Epithelial cell of prostate (primary cell): ENCODE results near the gene HMMR.
"Not testable (repeated sequence)": the region's sequence is repeated elsewhere in the genome, so short reads cannot be mapped to it uniquely, and the experiment has no call there.

ENCODE experiments used
- DNase-seq: peaks from one replicate; pipeline ENCODE4 v3.0.0-alpha.2; 2011; ENCODE audit warnings: low read depth, low spot score
- H3K27ac ChIP-seq: fragments of 450-650 bp; 2 replicates; pipeline ENCODE4 v1.5.1; 2017; ENCODE audit warnings: mild to moderate bottlenecking

The HMMR gene

DNA sequence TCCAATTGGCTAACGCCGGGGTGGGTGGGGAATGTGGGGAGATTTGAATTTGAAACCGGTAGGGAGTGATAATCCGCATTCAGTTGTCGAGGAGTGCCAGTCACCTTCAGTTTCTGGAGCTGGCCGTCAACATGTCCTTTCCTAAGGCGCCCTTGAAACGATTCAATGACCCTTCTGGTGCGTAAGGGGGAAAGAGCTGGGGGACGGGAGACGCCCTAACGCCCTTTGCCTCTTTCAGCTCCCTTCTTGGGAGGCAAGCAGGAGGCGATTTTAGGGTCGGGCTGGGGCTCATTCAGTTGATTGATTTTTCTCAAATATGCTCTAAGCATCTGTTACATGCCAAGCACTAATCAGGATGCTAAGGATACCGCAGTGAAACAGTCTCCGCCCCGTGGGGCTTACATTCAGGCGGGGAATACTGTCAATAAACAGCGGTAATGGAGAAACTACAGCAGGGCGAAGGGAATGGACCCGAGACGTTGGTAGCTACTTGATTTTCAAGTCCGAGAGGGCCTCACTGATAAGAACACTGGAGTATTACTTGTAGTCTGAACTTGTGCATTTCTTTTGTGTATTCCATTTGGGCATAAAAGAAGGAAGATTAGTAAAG is at the start of gene HMMR:
HMMR (plus strand) TSS at position 71 of the 610 bp plus-strand sequence; CDS start at position 132, 61 bp downstream.
- peak within 1 kb of the TSS; percentile 90 for H3K27ac ChIP-seq
- DNase-seq = no peak

DNA sequence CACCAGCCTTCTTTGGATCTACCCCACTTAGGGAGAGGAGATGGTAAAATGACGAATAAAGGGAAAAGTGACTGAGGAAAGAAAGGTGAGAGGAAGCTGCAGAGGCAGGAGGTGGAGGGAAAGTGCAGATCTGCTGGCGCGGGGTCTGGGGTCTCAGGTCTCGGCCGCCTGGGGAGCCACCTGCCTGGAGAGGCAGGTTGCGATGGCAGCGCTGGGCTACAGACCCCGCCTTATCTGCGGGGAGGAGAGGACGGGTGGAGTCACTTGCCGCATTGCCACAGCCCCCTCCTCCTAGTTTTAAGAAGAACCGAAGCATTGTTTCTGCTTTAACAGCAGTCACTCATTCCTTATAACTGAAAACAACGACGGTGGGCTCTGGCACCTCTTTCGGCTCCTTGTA is 44.8 kb upstream of the HMMR start:
- H3K27ac ChIP-seq, DNase-seq: not testable (repeated sequence)

DNA sequence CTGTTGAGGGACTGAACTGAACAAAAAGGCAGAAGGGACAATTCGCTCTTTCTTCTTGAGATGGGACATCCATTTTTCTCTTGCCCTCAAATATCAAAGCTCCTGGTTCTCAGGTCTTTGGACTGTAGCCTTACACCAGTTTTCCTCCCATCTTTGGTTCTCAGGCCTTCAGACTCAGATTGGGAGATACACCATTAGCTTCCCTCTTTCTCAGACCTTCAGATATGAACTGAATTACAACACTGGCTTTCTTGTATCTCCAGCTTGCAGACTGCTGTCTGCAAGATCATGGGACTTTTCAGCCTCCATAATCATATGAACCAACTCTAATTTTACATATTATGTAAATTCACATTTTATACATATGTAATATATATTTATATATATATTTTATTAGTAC is 35.6 kb upstream of the HMMR start:
- no peak overlapping the region for H3K27ac ChIP-seq
- DNase-seq = no peak

GRCh38 chr5:163426128-163426527 is 34.3 kb upstream of the HMMR start:
- not testable (repeated sequence) for H3K27ac ChIP-seq, DNase-seq

DNA sequence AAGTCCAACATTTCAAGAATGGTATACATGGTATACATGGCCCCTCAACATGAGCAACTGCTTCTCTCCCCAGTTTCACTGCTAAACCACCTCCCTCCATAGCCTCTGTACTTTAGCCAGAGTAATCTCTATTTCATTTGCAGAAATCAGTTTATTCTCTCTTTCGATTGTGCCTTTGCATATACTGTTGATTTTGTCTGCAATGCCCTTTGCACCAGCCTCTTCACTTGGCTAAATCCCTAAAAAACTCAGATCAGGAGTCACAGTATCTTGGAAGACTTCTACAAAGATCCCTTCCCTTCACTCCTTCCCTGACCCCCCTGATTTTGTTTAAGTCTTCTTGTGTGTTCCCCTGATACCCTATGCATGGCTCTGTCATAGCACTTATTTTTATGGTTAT is 27.9 kb upstream of the HMMR start:
- no peak for DNase-seq
- H3K27ac ChIP-seq = no peak overlapping the region

DNA sequence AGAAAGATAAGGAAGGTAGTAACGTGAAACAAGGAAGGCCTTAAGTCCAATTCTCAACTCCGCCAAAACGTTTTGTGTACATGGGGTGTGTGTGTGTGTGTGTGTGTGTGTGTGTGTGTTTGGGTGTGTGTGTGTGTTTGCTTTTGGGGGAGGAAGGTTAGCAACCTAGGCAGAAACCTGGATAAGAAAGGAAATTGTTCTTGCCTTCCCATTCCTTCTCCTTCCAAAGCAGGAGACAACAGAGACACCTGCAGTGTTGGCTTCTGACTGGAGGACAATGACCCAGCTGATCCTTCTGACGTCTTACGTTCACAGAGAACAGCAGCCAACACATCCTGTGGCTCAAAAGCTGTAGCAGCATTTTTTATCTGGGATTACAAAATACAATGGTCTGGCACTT is 27.2 kb upstream of the HMMR start:
- H3K27ac ChIP-seq = no peak overlapping the region
- no peak for DNase-seq

DNA sequence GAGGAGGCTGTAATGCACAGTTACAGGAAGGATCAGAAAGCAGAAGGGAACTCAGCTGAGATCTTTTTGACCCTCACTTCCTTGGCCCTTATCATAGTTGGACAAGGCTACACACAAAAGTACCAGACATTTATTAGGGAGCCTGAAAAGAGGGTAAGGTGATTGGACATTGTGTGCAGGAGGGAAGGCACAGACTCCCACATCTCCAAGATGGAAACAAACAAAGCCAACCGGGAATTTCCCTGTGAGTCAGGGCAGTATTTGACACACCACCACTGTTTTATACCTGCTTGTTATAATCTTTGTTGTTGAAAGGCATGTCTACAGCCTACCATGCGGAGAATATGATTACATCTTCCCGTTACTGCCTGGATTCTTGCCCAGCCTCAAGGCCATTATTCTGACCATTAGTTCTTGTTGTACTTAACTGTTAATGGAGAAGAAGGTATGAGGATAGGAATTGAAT is 26.0 kb upstream of the HMMR start:
- H3K27ac ChIP-seq = no peak overlapping the region
- peak; percentile 64 for DNase-seq

- no peak for DNase-seq
- H3K27ac ChIP-seq = peak overlapping the region; percentile 92
Observed at GRCh38 chr5:163436515-163436914, 23.9 kb upstream of the HMMR start.

DNA sequence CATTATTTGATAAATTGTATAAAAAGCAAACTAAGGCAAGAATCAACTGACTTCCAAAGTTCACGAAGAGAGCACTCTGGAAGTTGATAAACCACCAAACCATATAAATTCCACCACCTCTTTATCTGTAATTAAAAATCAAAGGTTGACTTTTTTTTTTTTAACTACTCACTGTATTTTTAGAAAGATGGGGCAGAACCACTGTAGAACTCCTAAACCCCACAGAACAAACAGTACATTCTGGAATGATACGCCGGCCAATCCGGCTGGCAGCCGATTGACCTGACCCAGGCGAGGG is 23.5 kb upstream of the HMMR start:
- DNase-seq = no peak
- H3K27ac ChIP-seq = peak overlapping the region; percentile 92

DNA sequence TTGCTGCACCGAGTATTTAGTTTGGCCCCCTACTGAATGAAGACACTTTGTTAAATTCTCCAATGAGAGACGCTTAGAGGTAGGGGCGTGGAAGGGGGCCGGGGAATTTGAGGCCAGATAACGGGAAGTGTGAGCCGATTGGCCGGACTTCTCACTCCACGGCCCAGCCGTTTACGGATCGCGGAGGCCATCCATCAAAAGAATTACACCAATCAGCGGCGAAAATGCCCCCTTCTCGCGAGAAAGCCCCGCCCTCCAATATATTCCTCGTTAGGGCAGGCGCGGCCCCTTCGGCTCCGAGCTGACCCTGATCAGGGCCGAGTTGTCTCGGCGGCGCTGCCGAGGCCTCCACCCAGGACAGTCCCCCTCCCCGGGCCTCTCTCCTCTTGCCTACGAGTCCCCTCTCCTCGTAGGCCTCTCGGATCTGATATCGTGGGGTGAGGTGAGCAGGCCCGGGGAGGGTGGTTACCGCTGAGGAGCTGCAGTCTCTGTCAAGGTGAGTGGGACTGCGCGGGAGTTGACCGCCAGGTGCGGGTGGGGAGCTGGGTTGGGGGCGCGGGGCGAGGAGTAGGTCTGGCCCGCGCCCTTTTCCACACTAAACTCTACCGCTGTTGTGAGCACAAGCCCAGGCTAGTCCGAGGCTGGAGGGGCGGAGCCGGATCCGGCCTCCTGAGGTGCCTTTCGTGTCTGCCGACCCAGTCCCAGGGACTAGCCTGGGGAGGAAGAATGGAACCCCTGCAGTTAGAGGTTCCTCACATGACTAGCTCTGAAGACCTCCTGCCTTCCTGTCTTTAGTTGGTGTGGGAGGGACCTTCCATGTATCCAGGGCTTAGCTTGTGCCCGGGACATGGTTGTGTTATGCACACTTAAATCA is 22.9 kb upstream of the HMMR start, which contains the start of gene CCNG1:
CCNG1 (plus strand) TSS at position 287 of the 874 bp plus-strand sequence. CDS start 1,662 bp downstream, outside the sequence.
- peak; percentile 84 for DNase-seq
- peak within 1 kb of the TSS; percentile 92 for H3K27ac ChIP-seq

DNA sequence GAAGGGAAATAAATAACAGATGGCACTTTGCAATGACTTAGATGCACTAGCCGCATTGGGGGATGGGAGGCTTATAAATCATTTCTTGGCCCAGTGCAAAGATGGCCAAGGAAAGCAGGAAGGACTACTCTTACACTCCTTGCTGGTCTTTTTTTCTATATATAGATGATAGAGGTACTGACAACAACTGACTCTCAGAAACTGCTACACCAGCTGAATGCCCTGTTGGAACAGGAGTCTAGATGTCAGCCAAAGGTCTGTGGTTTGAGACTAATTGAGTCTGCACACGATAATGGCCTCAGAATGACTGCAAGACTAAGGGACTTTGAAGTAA is 21.4 kb upstream of the HMMR start:
- DNase-seq = no peak
- no peak overlapping the region for H3K27ac ChIP-seq

DNA sequence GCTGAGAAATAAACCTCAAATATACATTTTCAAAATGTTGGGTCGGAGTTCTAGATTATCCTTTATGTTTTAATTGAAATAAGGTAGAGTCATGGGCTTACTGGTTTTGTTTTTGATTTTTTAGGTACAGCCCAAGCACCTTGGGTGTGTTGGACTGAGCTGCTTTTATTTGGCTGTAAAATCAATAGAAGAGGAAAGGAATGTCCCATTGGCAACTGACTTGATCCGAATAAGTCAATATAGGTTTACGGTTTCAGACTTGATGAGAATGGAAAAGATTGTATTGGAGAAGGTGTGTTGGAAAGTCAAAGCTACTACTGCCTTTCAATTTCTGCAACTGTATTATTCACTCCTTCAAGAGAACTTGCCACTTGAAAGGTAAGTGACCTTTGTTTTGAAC is 19.5 kb upstream of the HMMR start:
- no peak for DNase-seq
- H3K27ac ChIP-seq = no peak overlapping the region

GRCh38 chr5:163444526-163444925 is 15.9 kb upstream of the HMMR start:
- H3K27ac ChIP-seq = no peak overlapping the region
- no peak for DNase-seq

- no peak overlapping the region for H3K27ac ChIP-seq
- DNase-seq = no peak
Observed at GRCh38 chr5:163445345-163445744, 15.1 kb upstream of the HMMR start.

GRCh38 chr5:163447191-163447590 is 13.2 kb upstream of the HMMR start:
- DNase-seq = no peak
- no peak overlapping the region for H3K27ac ChIP-seq

GRCh38 chr5:163447875-163448274 is 12.6 kb upstream of the HMMR start:
- DNase-seq = no peak
- no peak overlapping the region for H3K27ac ChIP-seq

DNA sequence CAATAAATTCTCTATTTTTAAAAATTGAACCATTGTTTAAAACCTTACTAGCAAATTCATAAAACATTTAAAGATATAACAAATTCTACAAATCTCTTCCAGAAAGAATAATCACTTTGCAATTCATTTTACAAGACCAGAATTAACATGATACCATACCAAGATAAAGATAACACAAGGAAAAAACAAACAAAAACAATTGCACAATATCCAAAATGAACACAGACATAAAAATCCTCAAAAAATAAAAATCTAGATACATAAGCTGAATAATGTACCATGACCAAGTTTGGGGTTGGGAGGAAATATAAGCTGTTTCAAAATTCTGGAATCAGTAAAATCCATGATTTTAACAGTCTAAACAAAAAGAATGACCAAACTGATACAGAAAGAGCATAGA is 11.9 kb upstream of the HMMR start:
- H3K27ac ChIP-seq = no peak overlapping the region

DNA sequence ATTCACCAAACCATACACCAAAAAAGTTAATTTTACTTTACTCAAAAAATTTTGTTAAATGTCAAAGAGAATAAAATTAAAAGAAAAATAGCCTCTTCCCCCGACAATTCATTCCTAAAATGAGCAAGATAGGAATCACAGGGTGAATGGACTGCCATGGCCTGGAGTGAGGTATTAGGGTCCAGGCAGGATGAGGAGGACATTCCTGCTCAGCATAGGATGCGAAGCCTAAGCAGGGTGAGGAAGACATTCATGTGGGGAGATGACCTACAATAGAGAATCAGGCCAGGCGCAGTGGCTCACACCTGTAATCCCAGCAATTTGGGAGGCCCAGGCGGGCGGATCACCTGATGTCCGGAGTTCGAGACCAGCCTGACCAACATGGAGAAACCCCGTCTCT is 8.9 kb upstream of the HMMR start:
- no peak for DNase-seq
- H3K27ac ChIP-seq = no peak overlapping the region

More for the DNA sequence above, 11.9 kb upstream of the HMMR start:
- DNase-seq = no peak

GRCh38 chr5:163453705-163454104 is 6.7 kb upstream of the HMMR start:
- DNase-seq = no peak

DNA sequence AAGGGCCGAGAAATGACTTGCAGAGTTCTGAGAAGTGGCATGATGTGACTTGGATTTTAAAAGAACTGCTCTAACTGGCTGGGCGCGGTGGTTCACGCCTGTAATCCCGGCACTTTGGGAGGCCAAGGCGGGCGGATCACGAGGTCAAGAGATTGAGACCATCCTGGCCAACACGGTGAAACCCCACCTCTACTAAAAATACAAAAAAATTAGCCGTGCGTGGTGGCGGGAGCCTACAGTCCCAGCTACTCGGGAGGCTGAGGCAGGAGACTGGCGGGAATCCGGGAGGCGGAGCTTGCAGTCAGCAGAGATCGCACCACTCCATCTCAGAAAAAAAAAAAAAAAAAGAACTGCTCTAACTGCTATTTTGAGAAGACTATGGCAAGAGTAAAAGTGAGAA is 5.0 kb upstream of the HMMR start:
- not testable (repeated sequence) for H3K27ac ChIP-seq

More at GRCh38 chr5:163453705-163454104, 6.7 kb upstream of the HMMR start:
- no peak overlapping the region for H3K27ac ChIP-seq

DNA sequence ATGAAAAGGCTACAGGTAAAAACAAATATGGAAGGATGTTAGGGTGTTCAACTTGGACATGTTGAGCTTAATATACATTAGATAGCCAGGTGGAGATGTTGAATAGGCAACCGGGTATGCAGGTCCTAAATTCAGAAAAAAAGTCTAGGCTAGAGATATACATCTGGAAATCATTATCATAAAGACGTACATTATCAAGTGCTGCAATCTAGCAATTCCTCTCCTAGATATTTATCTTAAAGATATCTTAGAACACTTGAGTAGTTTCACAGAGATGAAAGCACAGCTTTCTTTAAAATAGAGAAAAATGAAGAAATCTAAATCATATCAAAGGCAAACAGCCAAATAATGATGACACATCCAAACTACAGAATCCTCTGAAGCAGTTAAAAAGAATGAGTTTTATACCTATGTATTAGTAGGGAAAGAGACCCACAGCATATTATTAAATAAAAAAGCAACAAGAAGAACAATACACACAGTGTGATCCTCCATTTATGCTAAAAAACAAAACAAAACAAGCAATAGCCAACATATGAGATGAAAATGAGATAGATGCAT is 4.3 kb upstream of the HMMR start:
- H3K27ac ChIP-seq = no peak overlapping the region
- DNase-seq = no peak

More for the DNA sequence above, 5.0 kb upstream of the HMMR start:
- not testable (repeated sequence) for DNase-seq
